HG03571 (cell line): Measurements from ENCODE around the gene TMEM106A.
"Not testable (repeated sequence)": the region's sequence is repeated elsewhere in the genome, so short reads cannot be mapped to it uniquely, and the experiment has no call there.

Experiments used
- ATAC-seq: cut with Tn5 transposase; IDR thresholded peaks from one replicate; pipeline ENCODE4 v1.9.1; 2021; ENCODE audit not compliant: unreplicated experiment

Gene TMEM106A

GRCh38 chr17:43213545-43213944 is 1.9 kb downstream of the TMEM106A start:
- ATAC-seq = no peak

GRCh38 chr17:43215341-43215740 is 3.7 kb downstream of the TMEM106A start:
- no peak for ATAC-seq

DNA sequence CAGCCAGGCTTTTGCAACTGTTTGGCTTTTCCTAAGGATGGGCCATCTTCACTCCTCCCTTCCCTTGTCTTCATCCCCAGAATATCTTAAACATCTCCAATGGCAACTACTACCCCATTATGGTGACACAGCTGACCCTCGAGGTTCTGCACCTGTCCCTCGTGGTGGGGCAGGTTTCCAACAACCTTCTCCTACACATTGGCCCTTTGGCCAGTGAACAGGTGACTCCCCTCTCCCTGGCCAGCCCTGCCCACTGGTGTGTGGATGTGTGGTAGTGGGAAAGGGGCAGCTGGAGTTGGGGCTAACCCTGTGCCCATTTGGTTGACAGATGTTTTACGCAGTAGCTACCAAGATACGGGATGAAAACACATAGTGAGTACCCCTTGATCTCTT is 4.7 kb downstream of the TMEM106A start:
- no peak for ATAC-seq

DNA sequence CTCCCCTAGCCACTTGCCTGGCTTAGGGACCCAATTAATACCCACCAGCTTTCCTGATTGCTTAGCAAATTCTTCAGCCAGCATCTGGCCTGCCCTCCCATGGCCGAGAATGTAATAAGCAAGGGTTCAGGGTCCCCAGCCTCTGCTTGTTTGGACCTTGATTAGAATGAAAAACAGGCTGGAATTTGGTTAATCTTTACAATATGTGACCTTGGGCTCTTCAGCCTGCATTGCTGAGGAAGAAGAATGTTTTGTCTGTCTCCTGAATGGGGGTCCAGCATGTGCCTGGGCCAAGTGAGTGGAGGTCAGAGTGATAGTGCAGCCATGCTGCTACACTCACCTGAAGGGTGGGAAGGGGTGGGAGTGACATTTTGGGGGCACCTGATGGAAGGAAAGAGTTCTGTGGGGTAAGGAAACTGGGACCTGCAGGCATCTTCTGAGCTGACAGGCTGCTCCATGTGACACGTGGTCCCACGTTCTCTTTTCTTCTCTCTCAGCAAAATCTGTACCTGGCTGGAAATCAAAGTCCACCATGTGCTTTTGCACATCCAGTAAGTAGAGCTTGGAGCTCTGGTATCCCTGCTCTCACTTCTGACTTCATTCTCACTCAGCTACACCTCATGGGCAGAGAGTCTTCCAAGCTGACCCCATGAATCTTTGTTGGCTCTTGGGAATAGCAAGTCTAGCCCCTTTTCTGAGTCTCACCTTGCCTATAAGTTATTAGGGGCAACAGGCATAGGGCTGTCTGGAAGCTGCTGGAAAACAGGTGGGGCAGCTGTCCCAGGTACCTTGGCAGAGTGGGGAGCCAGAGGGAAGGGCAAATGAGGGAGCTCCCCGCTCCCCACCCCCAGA is 5.3 kb downstream of the TMEM106A start:
- no peak for ATAC-seq

- ATAC-seq = no peak
Measured at GRCh38 chr17:43217614-43218087, 6.0 kb downstream of the TMEM106A start.

GRCh38 chr17:43219001-43219400 is 7.3 kb downstream of the TMEM106A start:
- ATAC-seq = no peak

DNA sequence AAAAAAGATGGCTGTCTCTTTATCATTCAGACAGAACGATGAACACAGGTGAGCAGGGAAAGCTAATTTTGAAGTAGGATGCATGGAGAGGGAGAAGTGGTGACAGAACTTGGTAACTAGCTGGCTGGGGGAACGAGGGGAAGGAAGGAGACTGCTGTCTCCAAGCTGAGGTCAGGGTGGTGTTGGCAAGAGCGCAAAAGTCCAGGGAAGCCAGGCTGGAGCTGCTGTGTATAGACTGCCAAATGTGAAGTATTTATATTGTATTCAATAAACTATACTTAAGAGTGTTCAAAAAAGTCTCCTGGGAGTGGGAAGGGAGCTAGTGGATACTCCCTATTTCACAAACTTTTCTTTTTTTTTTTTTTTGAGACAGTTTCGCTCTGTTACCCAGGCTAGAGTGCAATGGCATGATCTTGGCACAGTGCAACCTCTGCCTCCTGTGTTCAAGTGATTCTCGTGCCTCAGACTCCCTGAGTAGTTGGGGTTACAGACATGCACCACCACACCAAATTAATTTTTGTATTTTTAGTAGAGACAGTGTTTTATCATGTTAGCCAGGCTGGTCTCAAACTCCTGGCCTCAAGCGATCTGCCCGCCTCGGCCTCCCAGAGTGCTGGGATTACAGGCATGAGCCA is 8.2 kb downstream of the TMEM106A start:
- no peak for ATAC-seq

DNA sequence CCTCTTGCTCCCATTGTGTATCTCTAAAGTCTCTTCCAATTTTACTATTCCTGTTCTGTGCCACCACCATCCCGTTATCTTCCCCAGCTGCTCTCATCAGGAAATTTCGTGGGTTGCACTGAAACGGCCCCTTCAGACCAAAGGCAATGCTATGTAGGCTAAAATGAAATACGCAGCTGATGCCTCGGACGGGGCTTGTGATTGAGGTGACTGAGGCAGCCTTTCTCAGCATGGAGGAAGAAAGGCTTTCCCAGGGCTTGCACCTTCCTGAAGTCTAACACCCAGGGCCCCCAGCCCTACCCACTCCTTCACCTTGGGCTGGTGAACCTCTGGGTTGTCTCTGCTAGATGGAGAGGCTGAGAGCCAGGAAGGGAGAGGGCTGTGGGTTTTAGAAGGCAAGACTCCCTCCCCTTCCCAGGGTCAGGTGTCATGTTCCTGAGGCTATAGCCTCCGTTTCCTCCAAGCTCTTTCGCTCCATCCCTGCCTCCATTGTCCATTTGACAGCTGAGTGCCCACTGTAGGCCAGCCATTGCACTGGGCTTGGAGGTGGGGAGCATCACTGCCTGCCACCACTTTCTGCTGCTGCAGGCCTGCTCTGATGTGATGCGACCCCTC is 8.9 kb downstream of the TMEM106A start:
- no peak for ATAC-seq

DNA sequence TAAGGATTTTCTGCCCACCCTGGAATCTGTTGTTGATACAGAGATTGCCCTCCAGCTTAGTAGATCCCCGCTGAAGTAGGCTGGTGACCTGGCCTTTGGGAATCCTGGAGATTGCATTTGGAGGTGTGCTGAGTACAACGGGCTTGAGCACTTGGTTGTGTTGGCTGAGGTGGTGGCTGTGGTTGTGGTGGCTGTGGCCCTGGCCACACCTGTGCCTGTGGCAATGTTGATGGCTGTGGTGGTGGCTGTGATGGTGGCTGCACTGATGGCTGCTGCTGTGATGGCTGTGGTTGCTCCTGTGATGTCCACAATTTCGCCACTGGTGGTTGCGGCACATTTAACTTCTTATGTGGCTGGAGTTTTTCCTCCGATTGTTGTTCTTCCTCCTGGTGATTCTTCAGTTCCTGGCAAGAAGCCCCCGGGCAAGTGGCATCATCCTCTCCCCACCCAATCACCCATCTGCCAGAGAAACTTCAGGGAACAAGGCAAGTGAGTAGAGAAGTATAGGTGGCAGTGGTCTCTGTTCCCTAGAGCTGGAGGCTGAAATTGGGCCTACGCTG is 12.6 kb downstream of the TMEM106A start:
- no peak for ATAC-seq

DNA sequence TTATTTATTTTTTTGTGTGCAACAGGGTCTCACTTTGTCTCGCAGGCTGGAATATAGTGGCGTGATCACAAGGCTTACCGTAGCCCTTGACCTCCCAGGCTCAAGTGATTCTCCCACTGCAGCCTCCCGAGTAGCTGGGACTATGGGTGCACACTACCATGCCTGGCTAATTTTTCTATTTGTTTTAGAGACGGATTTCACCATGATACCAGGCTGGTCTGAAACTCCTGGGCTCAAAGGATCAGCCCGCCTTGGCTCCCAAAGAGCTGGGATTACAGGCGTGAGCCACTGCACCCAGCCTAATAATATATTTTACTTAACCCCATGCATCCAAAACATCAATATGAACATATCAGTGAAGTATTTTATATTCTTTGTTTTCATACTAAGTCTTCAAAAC is 14.7 kb downstream of the TMEM106A start:
- ATAC-seq = no peak

- ATAC-seq = not testable (repeated sequence)
Measured at GRCh38 chr17:43228020-43228782, 16.5 kb downstream of the TMEM106A start, which contains the start of gene CCDC200. Gene CCDC200 (minus strand): TSS chr17:43228623. CDS start chr17:43228554, 69 bp downstream.

- not testable (repeated sequence) for ATAC-seq
Measured at GRCh38 chr17:43231205-43232020, 19.7 kb downstream of the TMEM106A start.

DNA sequence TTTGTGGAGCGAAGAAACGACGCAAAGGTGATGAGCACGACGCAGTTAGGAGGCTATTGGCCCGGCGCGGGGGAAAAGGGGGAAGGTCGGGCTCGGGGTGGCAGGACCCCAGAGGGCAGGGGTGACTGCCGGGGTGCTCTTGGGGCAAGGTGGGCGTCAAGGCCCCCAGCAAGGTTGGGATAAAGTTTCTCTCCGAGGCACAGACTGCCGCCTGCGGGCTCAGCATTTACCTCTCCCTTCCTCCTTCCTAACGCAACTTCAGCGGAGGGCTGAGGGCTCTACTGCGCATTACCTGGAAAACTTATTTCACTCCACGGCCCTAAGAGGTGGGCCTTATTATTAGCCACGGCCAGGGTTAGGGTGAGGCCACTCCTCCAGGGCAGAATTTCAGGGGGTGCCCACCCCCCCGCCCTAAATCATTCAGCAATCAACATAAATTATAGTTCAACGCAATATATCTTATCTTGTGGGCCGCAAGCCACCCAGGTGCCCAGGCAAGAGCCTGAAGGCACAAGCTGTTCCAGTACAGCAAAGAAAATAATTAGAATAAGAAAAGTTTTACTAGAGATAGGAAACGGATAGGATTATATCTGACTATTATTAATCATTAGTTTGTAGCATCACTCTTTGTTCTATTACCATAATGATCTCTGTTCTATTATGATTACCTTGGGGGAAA is 20.5 kb downstream of the TMEM106A start:
- ATAC-seq = not testable (repeated sequence)

DNA sequence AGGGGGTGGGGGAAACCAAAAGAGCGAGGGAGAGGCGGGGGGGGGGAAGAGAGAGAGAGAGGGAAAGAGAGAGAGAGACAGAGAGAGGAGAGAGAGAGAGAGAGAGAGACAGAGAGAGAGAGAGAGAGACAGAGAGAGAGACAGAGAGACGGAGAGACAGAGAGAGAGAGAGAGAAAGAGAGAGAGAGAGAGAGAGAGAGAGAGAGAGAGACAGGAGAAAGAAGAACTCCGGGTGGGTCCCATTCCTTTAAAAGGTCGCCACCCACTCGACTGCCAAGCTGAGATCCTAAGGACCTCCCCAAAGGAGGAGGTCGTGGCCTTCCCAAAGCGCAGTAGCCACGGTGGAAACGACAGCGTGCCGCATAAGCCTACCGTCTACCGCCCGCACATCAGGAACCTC is 21.6 kb downstream of the TMEM106A start:
- not testable (repeated sequence) for ATAC-seq

DNA sequence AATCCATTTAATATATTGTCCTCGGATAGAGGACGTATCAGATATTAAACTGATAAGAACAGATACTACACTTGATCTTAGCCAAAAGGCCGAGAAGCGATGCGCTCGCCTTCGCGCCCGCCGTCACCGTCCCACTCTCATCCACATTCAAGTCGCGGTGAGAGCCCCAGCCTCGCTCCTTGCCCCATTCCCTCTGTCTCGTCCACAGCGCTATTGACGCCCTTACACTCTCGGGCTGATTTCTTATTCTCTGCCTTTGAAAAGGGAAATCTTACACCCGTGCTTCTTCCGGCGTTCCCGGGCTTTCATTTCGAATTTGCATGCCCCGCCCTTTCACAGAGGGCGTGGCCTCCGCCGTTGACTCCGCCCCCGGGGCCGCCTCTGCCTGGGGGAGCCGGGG is 22.2 kb downstream of the TMEM106A start, which contains the start of gene RNU2-1:
TSS of gene RNU2-1 (minus strand) at position 101 of the 400 bp plus-strand sequence.
- ATAC-seq = not testable (repeated sequence)

DNA sequence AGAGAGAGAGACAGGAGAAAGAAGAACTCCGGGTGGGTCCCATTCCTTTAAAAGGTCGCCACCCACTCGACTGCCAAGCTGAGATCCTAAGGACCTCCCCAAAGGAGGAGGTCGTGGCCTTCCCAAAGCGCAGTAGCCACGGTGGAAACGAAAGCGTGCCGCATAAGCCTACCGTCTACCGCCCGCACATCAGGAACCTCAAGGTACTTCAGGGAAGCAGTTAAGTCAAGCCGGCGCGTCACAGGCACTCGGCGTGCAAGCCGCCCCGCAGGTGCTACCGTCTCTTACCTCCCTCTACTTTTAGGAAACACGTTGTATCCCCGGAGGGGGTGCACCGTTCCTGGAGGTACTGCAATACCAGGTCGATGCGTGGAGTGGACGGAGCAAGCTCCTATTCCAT is 27.9 kb downstream of the TMEM106A start:
- not testable (repeated sequence) for ATAC-seq

DNA sequence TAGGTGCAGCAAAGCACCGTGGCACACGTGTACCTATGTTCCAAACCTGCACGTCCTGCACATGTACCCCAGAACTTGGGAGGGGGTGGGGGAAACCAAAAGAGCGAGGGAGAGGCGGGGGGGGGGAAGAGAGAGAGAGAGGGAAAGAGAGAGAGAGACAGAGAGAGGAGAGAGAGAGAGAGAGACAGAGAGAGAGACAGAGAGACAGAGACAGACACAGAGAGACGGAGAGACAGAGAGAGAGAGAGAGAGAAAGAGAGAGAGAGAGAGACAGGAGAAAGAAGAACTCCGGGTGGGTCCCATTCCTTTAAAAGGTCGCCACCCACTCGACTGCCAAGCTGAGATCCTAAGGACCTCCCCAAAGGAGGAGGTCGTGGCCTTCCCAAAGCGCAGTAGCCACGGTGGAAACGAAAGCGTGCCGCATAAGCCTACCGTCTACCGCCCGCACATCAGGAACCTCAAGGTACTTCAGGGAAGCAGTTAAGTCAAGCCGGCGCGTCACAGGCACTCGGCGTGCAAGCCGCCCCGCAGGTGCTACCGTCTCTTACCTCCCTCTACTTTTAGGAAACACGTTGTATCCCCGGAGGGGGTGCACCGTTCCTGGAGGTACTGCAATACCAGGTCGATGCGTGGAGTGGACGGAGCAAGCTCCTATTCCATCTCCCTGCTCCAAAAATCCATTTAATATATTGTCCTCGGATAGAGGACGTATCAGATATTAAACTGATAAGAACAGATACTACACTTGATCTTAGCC is 29.1 kb downstream of the TMEM106A start:
- not testable (repeated sequence) for ATAC-seq

- ATAC-seq = not testable (repeated sequence)
Measured at GRCh38 chr17:43246456-43246855, 34.8 kb downstream of the TMEM106A start.
